Omental fat pad (tissue), 4 donors: ENCODE data around the gene PDE3B. TPM values are rescaled to one million over a fixed set of nuclear protein-coding genes. Genes with fewer than 3 reads are reported as not detected.

Experiments
- ATAC-seq: fragments of 150-250 bp; one replicate; pipeline ENCODE4 v1.9.1; 2016; ENCODE audit warnings: mild to moderate bottlenecking, moderate library complexity; ENCODE audit not compliant: low FRiP score
- DNase-seq: peaks from one replicate; pipeline ENCODE4 v3.0.0-alpha.2; 2019; ENCODE audit warnings: low spot score
- total RNA-seq, 4 donors: library from RNA; depleted of rRNA; stranded (reverse); fragments of >200 nt; gene quantifications; one replicate each; pipeline ENCODE4 v1.1.0, GENCODE V29; 2016
- TF ChIP-seq, protein P1 (sequence below), 3 donors: fragments of 450-650 bp; IDR thresholded peaks; one replicate each; pipeline ENCODE4 v1.5.1; 2016 to 2017; ENCODE audit warnings: antibody characterized with exemption in 3 of 3, mild to moderate bottlenecking in 3 of 3, moderate library complexity in 2 of 3

Gene PDE3B
- total RNA-seq, 4 donors from 2014 or later = 83.7 to 194 (median 94.5) TPM

DNA sequence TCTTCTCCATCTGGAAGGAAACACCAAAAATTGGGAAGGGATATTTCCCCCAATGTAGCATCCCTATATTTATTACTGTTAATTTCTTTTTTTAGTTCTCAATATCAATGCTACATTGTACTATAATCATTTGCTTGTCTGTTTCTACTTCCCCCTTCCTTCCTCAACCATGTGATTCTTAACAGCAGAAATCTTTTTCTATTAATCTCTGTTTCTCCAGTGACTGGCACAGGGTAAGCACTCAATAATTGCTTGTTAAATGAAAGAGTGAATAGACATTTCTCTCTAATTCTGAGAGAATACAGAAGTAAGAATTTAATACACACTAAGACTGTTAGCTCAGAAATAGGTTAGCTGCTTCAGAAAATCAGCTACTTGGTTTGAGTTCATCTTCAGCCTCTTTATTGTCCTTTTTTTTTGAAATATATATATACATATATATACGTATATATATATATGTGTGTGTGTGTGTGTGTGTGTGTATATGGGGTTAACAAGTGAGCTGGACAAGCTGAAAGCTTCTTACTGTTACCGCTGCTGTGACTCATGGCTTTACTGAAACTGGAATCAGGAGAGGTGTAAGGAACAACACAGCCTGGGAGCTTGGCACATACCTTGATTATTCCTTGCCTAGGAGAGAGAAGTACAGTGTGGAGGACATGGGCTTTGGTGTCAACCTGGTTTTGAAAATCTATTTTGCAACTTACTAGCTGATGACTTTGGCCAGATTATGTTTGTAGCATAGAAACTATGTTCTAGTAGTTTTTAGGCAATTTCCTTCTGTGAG, 26.2 kb upstream of the PDE3B start:
- TF ChIP-seq, protein P1, sequence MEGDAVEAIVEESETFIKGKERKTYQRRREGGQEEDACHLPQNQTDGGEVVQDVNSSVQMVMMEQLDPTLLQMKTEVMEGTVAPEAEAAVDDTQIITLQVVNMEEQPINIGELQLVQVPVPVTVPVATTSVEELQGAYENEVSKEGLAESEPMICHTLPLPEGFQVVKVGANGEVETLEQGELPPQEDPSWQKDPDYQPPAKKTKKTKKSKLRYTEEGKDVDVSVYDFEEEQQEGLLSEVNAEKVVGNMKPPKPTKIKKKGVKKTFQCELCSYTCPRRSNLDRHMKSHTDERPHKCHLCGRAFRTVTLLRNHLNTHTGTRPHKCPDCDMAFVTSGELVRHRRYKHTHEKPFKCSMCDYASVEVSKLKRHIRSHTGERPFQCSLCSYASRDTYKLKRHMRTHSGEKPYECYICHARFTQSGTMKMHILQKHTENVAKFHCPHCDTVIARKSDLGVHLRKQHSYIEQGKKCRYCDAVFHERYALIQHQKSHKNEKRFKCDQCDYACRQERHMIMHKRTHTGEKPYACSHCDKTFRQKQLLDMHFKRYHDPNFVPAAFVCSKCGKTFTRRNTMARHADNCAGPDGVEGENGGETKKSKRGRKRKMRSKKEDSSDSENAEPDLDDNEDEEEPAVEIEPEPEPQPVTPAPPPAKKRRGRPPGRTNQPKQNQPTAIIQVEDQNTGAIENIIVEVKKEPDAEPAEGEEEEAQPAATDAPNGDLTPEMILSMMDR (IDR thresholded peaks at IDR 0.05) = no peak
- DNase-seq (no peak), ATAC-seq (no peak)

DNA sequence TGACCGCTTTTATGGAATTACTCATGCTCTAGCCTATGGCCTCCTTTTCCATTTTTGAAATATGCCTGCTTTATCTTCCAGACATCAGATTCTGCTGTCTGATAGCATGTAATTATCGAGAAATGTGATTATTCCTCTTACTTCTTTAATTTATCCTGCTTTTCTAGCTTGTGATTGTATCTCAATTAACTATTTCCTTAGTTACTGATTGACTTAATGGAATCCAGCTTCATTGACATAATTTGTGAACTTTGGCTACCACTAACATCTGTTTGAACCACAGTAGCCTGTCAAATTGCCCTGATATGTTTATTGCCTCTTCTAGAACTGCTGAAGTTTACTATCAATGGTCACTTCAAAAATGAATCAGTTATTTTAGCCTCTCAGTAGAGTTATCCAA, 25.5 kb upstream of the PDE3B start:
- ATAC-seq (no peak), DNase-seq (no peak)
- TF ChIP-seq, protein P1 (IDR thresholded peaks at IDR 0.05) = no peak

DNA sequence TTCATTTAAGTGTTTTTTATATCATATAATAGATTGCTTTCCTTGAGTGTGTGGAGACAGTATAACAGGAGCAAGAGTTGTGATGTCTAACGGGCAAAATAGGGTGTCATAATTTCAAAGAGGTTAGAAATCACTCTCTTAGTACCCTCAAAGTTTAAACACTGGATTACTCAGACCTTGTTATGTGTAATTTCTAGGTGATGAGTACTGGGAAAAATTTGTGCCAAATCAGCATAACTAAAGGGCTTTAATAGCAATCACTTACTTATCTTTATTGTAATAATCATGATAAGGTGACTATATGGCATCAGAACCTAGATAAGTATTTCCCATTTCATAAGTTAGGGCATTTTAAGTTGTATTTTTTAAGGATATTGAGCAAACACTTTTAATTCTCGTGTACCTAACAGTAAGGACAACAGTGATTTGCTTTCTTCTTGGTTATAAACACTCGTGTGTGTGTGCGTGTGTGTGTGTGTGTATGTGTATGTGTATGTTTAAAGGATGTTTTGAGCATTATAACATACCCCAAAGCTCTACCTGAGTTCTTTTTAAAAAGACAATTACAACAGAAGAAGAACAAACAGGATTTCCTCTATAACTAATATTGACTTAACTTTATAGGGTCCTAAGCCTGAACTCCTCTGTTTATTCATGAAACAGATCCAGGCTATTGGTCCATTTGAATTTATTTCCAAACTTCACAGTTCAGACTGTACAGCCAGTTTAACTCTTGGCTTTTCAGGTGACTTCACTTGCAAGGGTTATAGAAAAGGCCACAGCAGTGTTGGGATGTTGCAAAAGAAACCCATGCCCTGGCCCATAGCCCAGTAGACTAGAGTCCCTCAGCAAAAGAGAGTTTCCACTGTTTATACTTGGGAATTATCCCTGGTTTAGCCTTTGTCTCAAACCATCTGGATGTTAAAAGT, 23.7 kb upstream of the PDE3B start:
- ATAC-seq = no peak
- no peak for DNase-seq
- TF ChIP-seq, protein P1 (IDR thresholded peaks at IDR 0.05) = no peak

DNA sequence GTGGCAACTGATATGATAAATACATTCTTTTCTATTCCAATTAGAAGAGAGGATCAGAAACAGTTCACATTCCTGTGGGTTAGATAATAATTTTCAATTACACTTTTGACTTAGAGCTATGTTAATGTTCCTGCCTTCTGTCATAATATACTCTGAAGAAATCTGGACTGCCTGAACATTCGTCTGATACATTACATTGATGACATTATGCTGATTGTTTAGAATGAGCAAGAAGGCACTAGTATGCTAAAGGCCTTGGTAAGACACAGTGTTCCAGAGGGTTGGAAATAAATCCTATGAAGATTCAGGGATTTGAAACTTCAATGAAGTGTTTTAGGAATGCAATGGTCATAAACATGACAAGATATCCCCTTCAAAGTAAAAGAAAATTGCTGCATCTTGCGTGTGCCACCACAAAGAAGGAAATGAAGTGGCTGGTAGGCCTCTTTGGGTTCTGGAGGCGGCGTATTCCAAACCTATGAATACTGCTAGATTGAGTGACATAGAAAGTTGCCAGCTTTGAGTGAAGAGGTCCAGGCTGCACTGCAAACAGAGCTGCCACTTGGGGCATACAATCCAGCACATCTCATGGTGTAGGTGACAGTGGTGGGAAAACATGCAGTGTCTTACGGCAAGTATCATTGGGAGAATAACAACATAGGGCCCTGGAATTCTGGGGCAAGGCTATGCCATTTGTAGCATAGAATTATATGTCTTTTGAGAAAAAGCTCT, 21.2 kb upstream of the PDE3B start:
- DNase-seq (no peak), ATAC-seq (no peak)
- TF ChIP-seq, protein P1 (IDR thresholded peaks at IDR 0.05) = no peak

DNA sequence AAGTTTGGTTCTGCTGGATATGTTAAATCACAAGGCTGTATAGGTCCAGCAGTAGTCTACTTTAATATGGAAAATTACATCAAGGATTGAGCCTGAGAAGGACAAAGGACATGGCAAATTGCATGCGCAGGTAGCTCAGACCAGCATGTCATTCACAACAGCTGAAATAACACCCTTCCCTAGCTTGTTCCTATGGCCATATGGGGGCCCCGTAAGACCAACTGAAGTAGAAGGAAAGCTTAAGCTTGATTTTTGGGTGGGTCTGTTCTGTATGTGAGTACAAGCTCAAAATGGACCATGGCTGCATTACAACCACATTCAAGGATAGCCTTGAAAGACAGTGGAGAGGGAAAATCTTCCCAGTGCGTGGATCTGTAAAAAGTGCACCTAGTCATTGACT, 20.6 kb upstream of the PDE3B start:
- DNase-seq = no peak
- no peak for ATAC-seq
- TF ChIP-seq, protein P1 (IDR thresholded peaks at IDR 0.05) = no peak

DNA sequence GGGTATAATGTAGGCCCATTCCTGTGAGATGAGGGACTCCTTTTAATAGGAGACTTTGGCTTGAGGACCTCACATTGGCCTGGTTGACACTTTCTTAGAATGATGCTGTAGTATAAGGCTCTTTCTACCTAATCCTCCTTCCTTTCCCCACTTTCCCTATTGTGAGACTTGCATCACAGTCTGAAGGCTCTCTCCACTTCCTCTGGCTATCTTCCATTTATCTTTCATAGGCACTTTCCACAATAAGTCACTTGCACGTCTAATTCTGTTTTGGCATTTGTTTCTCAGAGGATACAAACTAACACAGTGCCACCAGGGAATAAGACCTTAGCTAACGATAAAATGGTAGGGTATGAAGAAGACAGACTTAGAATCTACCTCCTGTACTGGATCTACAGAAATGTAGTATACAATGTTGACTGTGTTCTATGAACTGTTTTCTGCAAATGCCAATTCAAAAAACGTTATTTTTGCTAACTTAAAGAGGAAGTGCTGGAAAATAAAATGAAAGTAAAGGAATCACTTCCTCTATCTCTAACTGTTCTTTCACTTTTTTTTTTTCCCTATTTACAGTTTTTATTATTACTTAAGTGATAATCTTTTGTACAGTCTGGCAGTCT, 17.9 kb upstream of the PDE3B start:
- ATAC-seq = no peak
- TF ChIP-seq, protein P1 (IDR thresholded peaks at IDR 0.05) = no peak
- no peak for DNase-seq
